ENCODE results near the gene C1QB.

- TF ChIP-seq POLR2A (IDR thresholded peaks at IDR 0.05), result no peak
- TF ChIP-seq CTCF (IDR thresholded peaks at IDR 0.05), result peak; percentile 37 to 61 (median 44)
- TF ChIP-seq EP300 (IDR thresholded peaks at IDR 0.05), result no peak
Observed at GRCh38 chr1:22673486-22674409, 20.7 kb downstream of the C1QB start.
